K562 (cell line): ENCODE data around the gene SNRPD2. TPM values are rescaled to one million over a fixed set of nuclear protein-coding genes. Genes with fewer than 3 reads are reported as not detected.
A peak's percentile ranks its signal among the peaks of the same experiment; 100 is the strongest.

Experiments used
- ARID2 ChIP-seq: fragments of 450-650 bp; IDR thresholded peaks from 2 replicates; pipeline ENCODE4 v1.6.1; 2017; ENCODE audit warnings: antibody characterized with exemption, mild to moderate bottlenecking
- ARID3B ChIP-seq: fragments of 250-450 bp; sonication (Bioruptor Pico); IDR thresholded peaks from 2 replicates; pipeline ENCODE4 v1.4.0; 2020; ENCODE audit warnings: borderline replicate concordance
- CBX1 ChIP-seq: sonication (generic); IDR thresholded peaks from 2 replicates; pipeline ENCODE4 v1.6.1; 2016; ENCODE audit warnings: antibody characterized with exemption, low read depth, mild to moderate bottlenecking
- CHCHD3 ChIP-seq: fragments of 250-450 bp; sonication (Bioruptor Pico); IDR thresholded peaks from 2 replicates; pipeline ENCODE4 v2.1.2; 2022; ENCODE audit warnings: mild to moderate bottlenecking
- DMBX1 ChIP-seq: fragments of 250-450 bp; sonication (Bioruptor Pico); IDR thresholded peaks from 2 replicates; pipeline ENCODE4 v1.8.0; 2022; ENCODE audit warnings: inconsistent platforms, mild to moderate bottlenecking, moderate library complexity, borderline replicate concordance
- GATAD2A ChIP-seq: fragments of 450-650 bp; IDR thresholded peaks from 2 replicates; pipeline ENCODE4 v1.6.1; 2017
- HOXB6 ChIP-seq: fragments of 250-450 bp; sonication (Bioruptor Pico); IDR thresholded peaks from 2 replicates; pipeline ENCODE4 v1.5.1; 2022; ENCODE audit warnings: mild to moderate bottlenecking, borderline replicate concordance
- POLR2B ChIP-seq: fragments of 450-650 bp; IDR thresholded peaks from 2 replicates; pipeline ENCODE4 v1.6.1; 2018; ENCODE audit warnings: low read depth; ENCODE audit not compliant: partially characterized antibody
- SRF ChIP-seq, 2 experiments: fragments of 250-450, 450-650 bp in 1 of 2; sonication (Bioruptor Pico) in 1 of 2; sonication (generic) in 1 of 2; formaldehyde crosslinking; IDR thresholded peaks; 2 replicates each; pipeline versions ENCODE4 v1.5.0 to v1.5.1; 2020 to 2022; ENCODE audit warnings: mild to moderate bottlenecking in 1 of 2, missing genetic modification reagents in 1 of 2
- STAG1 ChIP-seq: sonication (generic); formaldehyde crosslinking; IDR thresholded peaks from 2 replicates; pipeline ENCODE4 v1.5.0; 2020; ENCODE audit warnings: missing genetic modification reagents, borderline replicate concordance
- ZEB2 ChIP-seq: fragments of 450-650 bp; IDR thresholded peaks from 2 replicates; pipeline ENCODE4 v1.6.1; 2016
- ZNF24 ChIP-seq: fragments of 450-650 bp; IDR thresholded peaks from 2 replicates; pipeline ENCODE4 v1.6.1; 2016
- ZNF696 ChIP-seq: fragments of 250-450 bp; sonication (Bioruptor Pico); conservative IDR thresholded peaks from 2 replicates; pipeline ENCODE4 v1.4.0; 2020; ENCODE audit warnings: mild to moderate bottlenecking, moderate library complexity
- ZSCAN29 ChIP-seq: fragments of 450-650 bp; IDR thresholded peaks from 2 replicates; pipeline ENCODE4 v1.6.1; 2017
- polyA plus RNA-seq, 8 experiments: library from polyadenylated mRNA; depleted of rRNA in 4 of 8; stranded (reverse) in 5 of 8; unstranded in 3 of 8; fragments of >200 nt; fragmentation: Nextera tagmentation in 2 of 8; fragmentation: Illumina TruSeq in 1 of 8; extraction: Ambion mirVana in 2 of 8; extraction: Trizol in 1 of 8; gene quantifications; 2 replicates each; pipeline versions ENCODE4 v1.2.1 to v1.2.3, GENCODE V29; 2011 to 2014; ENCODE audit warnings: inconsistent platforms in 1 of 8, missing spikeins in 1 of 8
- total RNA-seq, 7 experiments: library from RNA; depleted of rRNA in 6 of 7; stranded (reverse); fragments of >200 nt in 6 of 7; fragmentation: Illumina TruSeq in 2 of 7; extraction: Trizol in 2 of 7; gene quantifications; 2 replicates each; pipeline versions ENCODE4 v1.2.1 to v1.2.3, GENCODE V29; 2011 to 2021; ENCODE audit warnings: low replicate concordance in 1 of 7
- TF ChIP-seq, protein P1 (sequence below): sonication (generic); formaldehyde crosslinking; IDR thresholded peaks from 2 replicates; pipeline ENCODE4 v1.8.0; 2023; ENCODE audit warnings: missing genetic modification reagents, mild to moderate bottlenecking, borderline replicate concordance
- TF ChIP-seq, protein P2 (sequence below): sonication (generic); formaldehyde crosslinking; IDR thresholded peaks from 2 replicates; pipeline ENCODE4 v1.8.1; 2023; ENCODE audit warnings: mild to moderate bottlenecking, missing genetic modification reagents

SNRPD2 gene
- total and polyA plus RNA-seq, 9 of the 15 experiments (the other 6 are each of a cell fraction or from before 2014, with no cell fraction given): 728 to 4,411 (median 1,029) TPM

DNA sequence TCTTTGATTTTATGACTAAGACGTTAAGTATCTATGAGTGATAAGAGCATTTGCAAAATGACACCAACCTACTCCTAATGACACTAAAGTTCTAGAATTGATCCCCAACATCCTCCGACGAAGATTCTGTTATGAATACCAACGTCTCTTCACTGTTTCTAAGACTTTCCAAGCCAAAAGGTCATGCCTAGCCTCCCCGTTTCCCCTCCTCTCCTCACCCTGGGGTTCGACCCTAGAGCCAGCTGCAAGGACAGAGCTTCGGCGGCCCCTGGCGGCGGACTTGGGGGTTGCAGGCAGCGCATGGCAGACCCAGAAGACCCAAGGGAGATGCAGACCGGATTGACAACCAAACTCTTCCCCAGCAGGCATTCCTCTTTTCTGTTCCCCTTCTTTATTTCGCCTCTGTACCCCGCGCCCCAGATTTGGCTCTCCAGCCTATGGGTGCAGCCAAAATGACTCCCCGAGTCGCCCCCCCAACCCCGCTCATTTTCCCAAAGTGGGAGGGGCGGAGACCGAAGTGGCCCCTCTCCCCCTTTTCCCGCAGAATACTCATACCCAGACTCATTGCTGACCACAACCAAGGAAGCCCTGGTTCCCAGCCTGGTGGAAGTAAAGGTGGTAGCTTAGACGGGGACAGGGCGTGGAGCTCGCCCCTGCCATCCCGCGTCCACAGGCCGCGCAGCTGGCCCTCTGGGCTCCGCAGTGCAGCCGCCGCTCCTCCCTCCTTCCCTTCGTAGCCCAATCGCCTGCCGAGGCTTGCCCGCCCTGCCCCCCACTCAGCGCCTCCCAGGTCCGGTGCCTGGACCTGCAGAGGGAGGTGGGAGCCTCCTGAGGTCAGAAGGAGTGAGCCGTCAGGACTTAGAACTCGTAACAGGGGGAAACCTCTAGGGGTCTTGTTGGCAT is 48.5 kb downstream of the SNRPD2 start (continued):
- TF ChIP-seq, protein P1, sequence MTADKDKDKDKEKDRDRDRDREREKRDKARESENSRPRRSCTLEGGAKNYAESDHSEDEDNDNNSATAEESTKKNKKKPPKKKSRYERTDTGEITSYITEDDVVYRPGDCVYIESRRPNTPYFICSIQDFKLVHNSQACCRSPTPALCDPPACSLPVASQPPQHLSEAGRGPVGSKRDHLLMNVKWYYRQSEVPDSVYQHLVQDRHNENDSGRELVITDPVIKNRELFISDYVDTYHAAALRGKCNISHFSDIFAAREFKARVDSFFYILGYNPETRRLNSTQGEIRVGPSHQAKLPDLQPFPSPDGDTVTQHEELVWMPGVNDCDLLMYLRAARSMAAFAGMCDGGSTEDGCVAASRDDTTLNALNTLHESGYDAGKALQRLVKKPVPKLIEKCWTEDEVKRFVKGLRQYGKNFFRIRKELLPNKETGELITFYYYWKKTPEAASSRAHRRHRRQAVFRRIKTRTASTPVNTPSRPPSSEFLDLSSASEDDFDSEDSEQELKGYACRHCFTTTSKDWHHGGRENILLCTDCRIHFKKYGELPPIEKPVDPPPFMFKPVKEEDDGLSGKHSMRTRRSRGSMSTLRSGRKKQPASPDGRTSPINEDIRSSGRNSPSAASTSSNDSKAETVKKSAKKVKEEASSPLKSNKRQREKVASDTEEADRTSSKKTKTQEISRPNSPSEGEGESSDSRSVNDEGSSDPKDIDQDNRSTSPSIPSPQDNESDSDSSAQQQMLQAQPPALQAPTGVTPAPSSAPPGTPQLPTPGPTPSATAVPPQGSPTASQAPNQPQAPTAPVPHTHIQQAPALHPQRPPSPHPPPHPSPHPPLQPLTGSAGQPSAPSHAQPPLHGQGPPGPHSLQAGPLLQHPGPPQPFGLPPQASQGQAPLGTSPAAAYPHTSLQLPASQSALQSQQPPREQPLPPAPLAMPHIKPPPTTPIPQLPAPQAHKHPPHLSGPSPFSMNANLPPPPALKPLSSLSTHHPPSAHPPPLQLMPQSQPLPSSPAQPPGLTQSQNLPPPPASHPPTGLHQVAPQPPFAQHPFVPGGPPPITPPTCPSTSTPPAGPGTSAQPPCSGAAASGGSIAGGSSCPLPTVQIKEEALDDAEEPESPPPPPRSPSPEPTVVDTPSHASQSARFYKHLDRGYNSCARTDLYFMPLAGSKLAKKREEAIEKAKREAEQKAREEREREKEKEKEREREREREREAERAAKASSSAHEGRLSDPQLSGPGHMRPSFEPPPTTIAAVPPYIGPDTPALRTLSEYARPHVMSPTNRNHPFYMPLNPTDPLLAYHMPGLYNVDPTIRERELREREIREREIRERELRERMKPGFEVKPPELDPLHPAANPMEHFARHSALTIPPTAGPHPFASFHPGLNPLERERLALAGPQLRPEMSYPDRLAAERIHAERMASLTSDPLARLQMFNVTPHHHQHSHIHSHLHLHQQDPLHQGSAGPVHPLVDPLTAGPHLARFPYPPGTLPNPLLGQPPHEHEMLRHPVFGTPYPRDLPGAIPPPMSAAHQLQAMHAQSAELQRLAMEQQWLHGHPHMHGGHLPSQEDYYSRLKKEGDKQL (CRISPR knock-in tag): no peak
- TF ChIP-seq ARID3B (CRISPR knock-in tag) (no peak), HOXB6 (CRISPR knock-in tag) (no peak), ARID2 (peak; percentile 47; the same call in 1 of the 2 replicates), ZNF24 (no peak), GATAD2A (peak; percentile 46; the same call in 1 of the 2 replicates), ZEB2 (no peak), STAG1 (CRISPR knock-in tag) (peak; percentile 75; the same call in 1 of the 2 replicates), POLR2B (no peak), ZSCAN29 (no peak), CHCHD3 (no peak), DMBX1 (CRISPR knock-in tag) (no peak), CBX1 (no peak), ZNF696 (no peak), SRF (CRISPR knock-in tag; IDR thresholded peaks at IDR 0.05) (0 out of 4 replicates have a peak, but pooled peaks of 1 of the 2 experiments have one; percentile 5)
- TF ChIP-seq, protein P2, sequence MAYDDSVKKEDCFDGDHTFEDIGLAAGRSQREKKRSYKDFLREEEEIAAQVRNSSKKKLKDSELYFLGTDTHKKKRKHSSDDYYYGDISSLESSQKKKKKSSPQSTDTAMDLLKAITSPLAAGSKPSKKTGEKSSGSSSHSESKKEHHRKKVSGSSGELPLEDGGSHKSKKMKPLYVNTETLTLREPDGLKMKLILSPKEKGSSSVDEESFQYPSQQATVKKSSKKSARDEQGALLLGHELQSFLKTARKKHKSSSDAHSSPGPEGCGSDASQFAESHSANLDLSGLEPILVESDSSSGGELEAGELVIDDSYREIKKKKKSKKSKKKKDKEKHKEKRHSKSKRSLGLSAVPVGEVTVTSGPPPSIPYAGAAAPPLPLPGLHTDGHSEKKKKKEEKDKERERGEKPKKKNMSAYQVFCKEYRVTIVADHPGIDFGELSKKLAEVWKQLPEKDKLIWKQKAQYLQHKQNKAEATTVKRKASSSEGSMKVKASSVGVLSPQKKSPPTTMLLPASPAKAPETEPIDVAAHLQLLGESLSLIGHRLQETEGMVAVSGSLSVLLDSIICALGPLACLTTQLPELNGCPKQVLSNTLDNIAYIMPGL: 0 out of 2 replicates have a peak, but pooled peaks have one; percentile 40
